Measurements from ENCODE around the gene NMT1. TPM values are rescaled to one million over a fixed set of nuclear protein-coding genes. Genes with fewer than 3 reads are reported as not detected.

NMT1 gene
- total RNA-seq, 2 donors from 2014 or later, result 101 to 120 TPM

GRCh38 chr17:45098869-45099616 is 37.9 kb downstream of the NMT1 start:
- Mint-ChIP-seq H3K9me3 (no peaks in the 10 kb centered on the region), H3K27me3 (no peaks in the 10 kb centered on the region), H3K36me3 (ENCODE audit: low read depth) (peaks cover 87% of the 10 kb centered on the region), H3K4me1 (peaks cover 3% of the 10 kb centered on the region), H3K4me3 (no peak overlapping the region), H3K27ac (no peak overlapping the region)
- ATAC-seq (replicated peaks), result peak; percentile 94

- Mint-ChIP-seq H3K27ac (no peak overlapping the region), H3K9me3 (no peaks in the 10 kb centered on the region), H3K4me3 (no peak overlapping the region), H3K4me1 (peaks cover 3% of the 10 kb centered on the region), H3K36me3 (ENCODE audit: low read depth) (peaks cover 88% of the 10 kb centered on the region), H3K27me3 (no peaks in the 10 kb centered on the region)
- ATAC-seq (replicated peaks), result no peak
Measured at GRCh38 chr17:45101546-45101882, 40.4 kb downstream of the NMT1 start.

- Mint-ChIP-seq H3K9me3 (no peaks in the 10 kb centered on the region), H3K27ac (peak overlapping the region; percentile 46), H3K4me1 (peaks cover 3% of the 10 kb centered on the region), H3K27me3 (no peaks in the 10 kb centered on the region), H3K36me3 (ENCODE audit: low read depth) (peaks cover 88% of the 10 kb centered on the region), H3K4me3 (no peak overlapping the region)
- ATAC-seq (replicated peaks), result no peak
Measured at GRCh38 chr17:45101883-45102811, 41.0 kb downstream of the NMT1 start.

- no peak for ATAC-seq (replicated peaks)
- no peaks in the 10 kb centered on the region for H3K9me3 Mint-ChIP-seq
- peaks cover 3% of the 10 kb centered on the region for H3K4me1 Mint-ChIP-seq
- peaks cover 84% of the 10 kb centered on the region for H3K36me3 Mint-ChIP-seq (ENCODE audit: low read depth)
- no peaks in the 10 kb centered on the region for H3K27me3 Mint-ChIP-seq
- H3K27ac Mint-ChIP-seq, result no peak overlapping the region
- no peak overlapping the region for H3K4me3 Mint-ChIP-seq
Measured at GRCh38 chr17:45102856-45103255, 41.7 kb downstream of the NMT1 start.

- no peak for ATAC-seq (replicated peaks)
- H3K36me3 Mint-ChIP-seq (ENCODE audit: low read depth), result peaks cover 84% of the 10 kb centered on the region
- H3K4me3 Mint-ChIP-seq, result no peak overlapping the region
- no peaks in the 10 kb centered on the region for H3K27me3 Mint-ChIP-seq
- H3K4me1 Mint-ChIP-seq, result peaks cover 3% of the 10 kb centered on the region
- no peak overlapping the region for H3K27ac Mint-ChIP-seq
- H3K9me3 Mint-ChIP-seq, result no peaks in the 10 kb centered on the region
Measured at GRCh38 chr17:45103269-45103795, 42.2 kb downstream of the NMT1 start.

- H3K4me1 Mint-ChIP-seq, result no peaks in the 10 kb centered on the region
- no peak overlapping the region for H3K27ac Mint-ChIP-seq
- H3K27me3 Mint-ChIP-seq, result no peaks in the 10 kb centered on the region
- H3K4me3 Mint-ChIP-seq, result no peak overlapping the region
- H3K36me3 Mint-ChIP-seq (ENCODE audit: low read depth), result peaks cover 77% of the 10 kb centered on the region
- H3K9me3 Mint-ChIP-seq, result no peaks in the 10 kb centered on the region
- no peak for ATAC-seq (replicated peaks)
Measured at GRCh38 chr17:45104029-45104428, 42.9 kb downstream of the NMT1 start.

GRCh38 chr17:45104497-45104896 is 43.4 kb downstream of the NMT1 start:
- H3K4me3 Mint-ChIP-seq, result no peak overlapping the region
- H3K36me3 Mint-ChIP-seq (ENCODE audit: low read depth), result peaks cover 72% of the 10 kb centered on the region
- ATAC-seq (replicated peaks), result no peak
- H3K9me3 Mint-ChIP-seq, result no peaks in the 10 kb centered on the region
- H3K4me1 Mint-ChIP-seq, result no peaks in the 10 kb centered on the region
- no peak overlapping the region for H3K27ac Mint-ChIP-seq
- no peaks in the 10 kb centered on the region for H3K27me3 Mint-ChIP-seq

GRCh38 chr17:45104907-45105624 is 43.9 kb downstream of the NMT1 start:
- H3K4me3 Mint-ChIP-seq, result no peak overlapping the region
- no peak for ATAC-seq (replicated peaks)

GRCh38 chr17:45106096-45106495 is 45.0 kb downstream of the NMT1 start:
- peaks cover 66% of the 10 kb centered on the region for H3K36me3 Mint-ChIP-seq (ENCODE audit: low read depth)
- no peaks in the 10 kb centered on the region for H3K27me3 Mint-ChIP-seq
- no peaks in the 10 kb centered on the region for H3K4me1 Mint-ChIP-seq
- no peaks in the 10 kb centered on the region for H3K9me3 Mint-ChIP-seq
- no peak overlapping the region for H3K4me3 Mint-ChIP-seq
- no peak for ATAC-seq (replicated peaks)
- no peak overlapping the region for H3K27ac Mint-ChIP-seq

More at GRCh38 chr17:45104907-45105624, 43.9 kb downstream of the NMT1 start:
- no peak overlapping the region for H3K27ac Mint-ChIP-seq
- H3K36me3 Mint-ChIP-seq (ENCODE audit: low read depth), result peaks cover 67% of the 10 kb centered on the region
- H3K9me3 Mint-ChIP-seq, result no peaks in the 10 kb centered on the region
- no peaks in the 10 kb centered on the region for H3K27me3 Mint-ChIP-seq
- no peaks in the 10 kb centered on the region for H3K4me1 Mint-ChIP-seq

- H3K27ac Mint-ChIP-seq, result no peak overlapping the region
- H3K4me3 Mint-ChIP-seq, result no peak overlapping the region
- no peaks in the 10 kb centered on the region for H3K27me3 Mint-ChIP-seq
- ATAC-seq (replicated peaks), result no peak
- no peaks in the 10 kb centered on the region for H3K9me3 Mint-ChIP-seq
- H3K36me3 Mint-ChIP-seq (ENCODE audit: low read depth), result peaks cover 64% of the 10 kb centered on the region
- no peaks in the 10 kb centered on the region for H3K4me1 Mint-ChIP-seq
Measured at GRCh38 chr17:45106582-45106981, 45.5 kb downstream of the NMT1 start.

- ATAC-seq (replicated peaks), result no peak
- peaks cover 55% of the 10 kb centered on the region for H3K36me3 Mint-ChIP-seq (ENCODE audit: low read depth)
- H3K9me3 Mint-ChIP-seq, result no peaks in the 10 kb centered on the region
- H3K4me3 Mint-ChIP-seq, result no peak overlapping the region
- H3K27ac Mint-ChIP-seq, result no peak overlapping the region
- no peaks in the 10 kb centered on the region for H3K4me1 Mint-ChIP-seq
- H3K27me3 Mint-ChIP-seq, result no peaks in the 10 kb centered on the region
Measured at GRCh38 chr17:45107293-45108010, 46.3 kb downstream of the NMT1 start.

GRCh38 chr17:45108051-45108450 is 46.9 kb downstream of the NMT1 start:
- Mint-ChIP-seq H3K27ac (peak overlapping the region; percentile 59), H3K4me3 (no peak overlapping the region), H3K27me3 (no peaks in the 10 kb centered on the region), H3K4me1 (no peaks in the 10 kb centered on the region), H3K9me3 (no peaks in the 10 kb centered on the region), H3K36me3 (ENCODE audit: low read depth) (peaks cover 49% of the 10 kb centered on the region)
- ATAC-seq (replicated peaks), result no peak

- no peak for ATAC-seq (replicated peaks)
- no peaks in the 10 kb centered on the region for H3K27me3 Mint-ChIP-seq
- no peaks in the 10 kb centered on the region for H3K4me1 Mint-ChIP-seq
- H3K9me3 Mint-ChIP-seq, result no peaks in the 10 kb centered on the region
- H3K36me3 Mint-ChIP-seq (ENCODE audit: low read depth), result peaks cover 41% of the 10 kb centered on the region
- no peak overlapping the region for H3K4me3 Mint-ChIP-seq
- H3K27ac Mint-ChIP-seq, result peak overlapping the region; percentile 59
Measured at GRCh38 chr17:45108595-45109521, 47.7 kb downstream of the NMT1 start.
